NB4 (cell line): ENCODE measurements around the gene TP73.

Source experiments
- MAX ChIP-seq: IDR thresholded peaks from 2 replicates; pipeline ENCODE4 v1.6.1; 2011; ENCODE audit warnings: low read depth, low read length
- MYC ChIP-seq: IDR thresholded peaks from 2 replicates; pipeline ENCODE4 v1.6.1; 2011; ENCODE audit warnings: low read depth, low read length
- POLR2A ChIP-seq: IDR thresholded peaks from 2 replicates; pipeline ENCODE4 v1.6.1; 2011; ENCODE audit warnings: mild to moderate bottlenecking; ENCODE audit not compliant: insufficient read length; ENCODE audit errors: extremely low read depth
- TF ChIP-seq, protein P1 (sequence below): IDR thresholded peaks from one replicate; pipeline ENCODE4 v1.5.1; 2012; ENCODE audit warnings: low read depth, low read length

GRCh38 chr1:3630161-3630611 is 22.1 kb upstream of the TP73 start:
- TF ChIP-seq, protein P1, sequence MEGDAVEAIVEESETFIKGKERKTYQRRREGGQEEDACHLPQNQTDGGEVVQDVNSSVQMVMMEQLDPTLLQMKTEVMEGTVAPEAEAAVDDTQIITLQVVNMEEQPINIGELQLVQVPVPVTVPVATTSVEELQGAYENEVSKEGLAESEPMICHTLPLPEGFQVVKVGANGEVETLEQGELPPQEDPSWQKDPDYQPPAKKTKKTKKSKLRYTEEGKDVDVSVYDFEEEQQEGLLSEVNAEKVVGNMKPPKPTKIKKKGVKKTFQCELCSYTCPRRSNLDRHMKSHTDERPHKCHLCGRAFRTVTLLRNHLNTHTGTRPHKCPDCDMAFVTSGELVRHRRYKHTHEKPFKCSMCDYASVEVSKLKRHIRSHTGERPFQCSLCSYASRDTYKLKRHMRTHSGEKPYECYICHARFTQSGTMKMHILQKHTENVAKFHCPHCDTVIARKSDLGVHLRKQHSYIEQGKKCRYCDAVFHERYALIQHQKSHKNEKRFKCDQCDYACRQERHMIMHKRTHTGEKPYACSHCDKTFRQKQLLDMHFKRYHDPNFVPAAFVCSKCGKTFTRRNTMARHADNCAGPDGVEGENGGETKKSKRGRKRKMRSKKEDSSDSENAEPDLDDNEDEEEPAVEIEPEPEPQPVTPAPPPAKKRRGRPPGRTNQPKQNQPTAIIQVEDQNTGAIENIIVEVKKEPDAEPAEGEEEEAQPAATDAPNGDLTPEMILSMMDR = no peak
- no peak for TF ChIP-seq POLR2A
- no peak for TF ChIP-seq MAX
- no peak for TF ChIP-seq MYC
